Esophagus muscularis mucosa (tissue), 3 donors: ENCODE data around the gene PPP1R37.

ENCODE experiments used
- POLR2A ChIP-seq: fragments of 450-650 bp; IDR thresholded peaks from one replicate; pipeline ENCODE4 v1.6.1; 2017; ENCODE audit warnings: antibody characterized with exemption, moderate library complexity, mild to moderate bottlenecking, low read depth
- POLR2AphosphoS5 ChIP-seq, 2 donors: sonication (generic); formaldehyde crosslinking; IDR thresholded peaks; one replicate each; pipeline ENCODE4 v1.6.1; 2017; ENCODE audit warnings: antibody characterized with exemption in 2 of 2
- TF ChIP-seq, protein P1 (sequence below), 3 experiments: fragments of 200-600 bp in 2 of 3; fragments of 450-650 bp in 1 of 3; sonication (generic) in 2 of 3; IDR thresholded peaks; one replicate each; pipeline ENCODE4 v1.5.1; 2017 to 2019; ENCODE audit warnings: antibody characterized with exemption in 3 of 3, mild to moderate bottlenecking in 2 of 3, moderate library complexity in 1 of 3

DNA sequence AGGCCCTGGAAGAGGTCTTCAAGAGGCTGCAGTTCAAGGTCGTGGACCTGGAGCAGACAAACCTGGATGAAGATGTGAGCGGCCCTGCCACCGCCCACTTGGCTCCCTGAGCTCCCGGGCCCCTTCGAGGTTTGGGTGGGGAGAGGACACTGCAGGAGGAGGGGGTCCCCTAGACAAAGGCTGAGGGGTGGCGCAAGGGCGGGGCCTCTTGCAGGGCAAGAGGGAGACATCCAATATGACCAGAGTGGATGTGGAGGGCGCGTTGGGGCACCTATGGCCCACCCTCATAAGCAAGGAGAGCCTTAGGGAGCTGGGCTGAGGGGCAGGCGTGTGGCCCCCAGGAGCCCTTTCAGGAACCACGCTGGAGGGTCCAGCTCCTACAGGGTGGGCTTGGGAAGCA lies 47.6 kb downstream of the PPP1R37 start:
- TF ChIP-seq, protein P1, sequence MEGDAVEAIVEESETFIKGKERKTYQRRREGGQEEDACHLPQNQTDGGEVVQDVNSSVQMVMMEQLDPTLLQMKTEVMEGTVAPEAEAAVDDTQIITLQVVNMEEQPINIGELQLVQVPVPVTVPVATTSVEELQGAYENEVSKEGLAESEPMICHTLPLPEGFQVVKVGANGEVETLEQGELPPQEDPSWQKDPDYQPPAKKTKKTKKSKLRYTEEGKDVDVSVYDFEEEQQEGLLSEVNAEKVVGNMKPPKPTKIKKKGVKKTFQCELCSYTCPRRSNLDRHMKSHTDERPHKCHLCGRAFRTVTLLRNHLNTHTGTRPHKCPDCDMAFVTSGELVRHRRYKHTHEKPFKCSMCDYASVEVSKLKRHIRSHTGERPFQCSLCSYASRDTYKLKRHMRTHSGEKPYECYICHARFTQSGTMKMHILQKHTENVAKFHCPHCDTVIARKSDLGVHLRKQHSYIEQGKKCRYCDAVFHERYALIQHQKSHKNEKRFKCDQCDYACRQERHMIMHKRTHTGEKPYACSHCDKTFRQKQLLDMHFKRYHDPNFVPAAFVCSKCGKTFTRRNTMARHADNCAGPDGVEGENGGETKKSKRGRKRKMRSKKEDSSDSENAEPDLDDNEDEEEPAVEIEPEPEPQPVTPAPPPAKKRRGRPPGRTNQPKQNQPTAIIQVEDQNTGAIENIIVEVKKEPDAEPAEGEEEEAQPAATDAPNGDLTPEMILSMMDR (IDR thresholded peaks at IDR 0.05): no peak
- TF ChIP-seq POLR2A (no peak), POLR2AphosphoS5 (IDR thresholded peaks at IDR 0.05) (no peak)
